Neural cell (in vitro differentiated cells): Measurements from ENCODE around the gene SEPTIN6. TPM values are rescaled to one million over a fixed set of nuclear protein-coding genes. Genes with fewer than 3 reads are reported as not detected.
A peak's percentile ranks its signal among the peaks of the same experiment; 100 is the strongest.
"Not testable (repeated sequence)": the region's sequence is repeated elsewhere in the genome, so short reads cannot be mapped to it uniquely, and the experiment has no call there.

Source experiments
- H2AFZ ChIP-seq: fragments of 200-600, 300-800 bp; sonication (generic), shearing (Covaris generic); 2 replicates; pipeline ENCODE4 v1.6.0; 2014; ENCODE audit warnings: low read depth, mild to moderate bottlenecking, antibody characterized with exemption, low read length, moderate library complexity
- H3F3A ChIP-seq: fragments of 200-600 bp; shearing (Covaris generic); 2 replicates; pipeline ENCODE4 v1.6.1; 2016; ENCODE audit warnings: mild to moderate bottlenecking, moderate library complexity, mixed read lengths, antibody characterized with exemption, low read length; ENCODE audit not compliant: insufficient read depth, poor library complexity, severe bottlenecking
- H3K27ac ChIP-seq: fragments of 200-600, 300-800 bp; sonication (generic), shearing (Covaris generic); 2 replicates; pipeline ENCODE4 v1.5.1; 2014; ENCODE audit warnings: mild to moderate bottlenecking, low read length, moderate library complexity
- H3K27me3 ChIP-seq: fragments of 300-800, 200-600 bp; sonication (generic), shearing (Covaris generic); 2 replicates; pipeline ENCODE4 v1.6.0; 2014; ENCODE audit warnings: mild to moderate bottlenecking, low read depth, low read length, moderate library complexity; ENCODE audit not compliant: insufficient read depth
- H3K36me3 ChIP-seq: fragments of 300-800, 200-600 bp; sonication (generic), shearing (Covaris generic); 2 replicates; pipeline ENCODE4 v1.5.1; 2014; ENCODE audit warnings: mild to moderate bottlenecking, antibody characterized with exemption, low read length, moderate library complexity; ENCODE audit not compliant: insufficient read depth
- H3K4me2 ChIP-seq: fragments of 300-800, 200-600 bp; sonication (generic), shearing (Covaris generic); 2 replicates; pipeline ENCODE4 v1.6.0; 2014; ENCODE audit warnings: mild to moderate bottlenecking, low read length
- H3K4me3 ChIP-seq: fragments of 300-800, 200-600 bp; sonication (generic), shearing (Covaris generic); 2 replicates; pipeline ENCODE4 v1.5.1; 2014; ENCODE audit warnings: mild to moderate bottlenecking, low read length, moderate library complexity
- H3K79me2 ChIP-seq: fragments of 200-600 bp; shearing (Covaris generic); replicated peaks from 2 replicates; pipeline ENCODE4 v1.6.0; 2014; ENCODE audit warnings: mild to moderate bottlenecking, low read length, moderate library complexity; ENCODE audit not compliant: insufficient read depth
- H3K9ac ChIP-seq: fragments of 300-800, 200-600 bp; sonication (generic), shearing (Covaris generic); 2 replicates; pipeline ENCODE4 v1.6.1; 2016; ENCODE audit warnings: mild to moderate bottlenecking, low read length, mixed read lengths
- H3K9me2 ChIP-seq: fragments of 200-600 bp; shearing (Covaris generic); 2 replicates; pipeline ENCODE4 v1.6.1; 2016; ENCODE audit warnings: mild to moderate bottlenecking, low read length, mixed read lengths; ENCODE audit not compliant: insufficient read depth
- H3K9me3 ChIP-seq: fragments of 200-600, 300-800 bp; sonication (generic), shearing (Covaris generic); 2 replicates; pipeline ENCODE4 v1.6.1; 2016; ENCODE audit warnings: mild to moderate bottlenecking, mixed run types, low read length, moderate library complexity, mixed read lengths
- H4K20me1 ChIP-seq: fragments of 200-600 bp; shearing (Covaris generic); 2 replicates; pipeline ENCODE4 v1.6.1; 2016; ENCODE audit warnings: mild to moderate bottlenecking, mixed run types; ENCODE audit not compliant: insufficient read depth
- EP300 ChIP-seq: fragments of 450-650 bp; conservative IDR thresholded peaks from 2 replicates; pipeline ENCODE4 v1.6.1; 2014; ENCODE audit warnings: antibody characterized with exemption, mild to moderate bottlenecking, moderate library complexity; ENCODE audit not compliant: poor library complexity, severe bottlenecking
- EZH2 ChIP-seq: fragments of 200-600, 300-800 bp; shearing (Covaris generic), sonication (generic); IDR thresholded peaks from 2 replicates; pipeline ENCODE4 v1.6.1; 2014; ENCODE audit warnings: antibody characterized with exemption, low read length, borderline replicate concordance, mild to moderate bottlenecking; ENCODE audit not compliant: insufficient read depth, poor library complexity, severe bottlenecking
- MXI1 ChIP-seq: fragments of 450-650 bp; conservative IDR thresholded peaks from 2 replicates; pipeline ENCODE4 v1.6.1; 2014; ENCODE audit warnings: antibody characterized with exemption, mild to moderate bottlenecking; ENCODE audit not compliant: poor library complexity, severe bottlenecking
- POLR2AphosphoS5 ChIP-seq: IDR thresholded peaks from 2 replicates; pipeline ENCODE4 v1.6.1; 2012
- TAF1 ChIP-seq: IDR thresholded peaks from 2 replicates; pipeline ENCODE4 v1.6.1; 2012; ENCODE audit warnings: low read depth
- polyA plus RNA-seq: library from polyadenylated mRNA; depleted of rRNA; stranded (reverse); fragments of >200 nt; gene quantifications from 2 replicates; pipeline ENCODE4 v1.2.3, GENCODE V29; 2014
- TF ChIP-seq, protein P1 (sequence below): IDR thresholded peaks from 2 replicates; pipeline ENCODE4 v1.6.1; 2012; ENCODE audit warnings: borderline replicate concordance
- TF ChIP-seq, protein P2 (sequence below): fragments of 450-650 bp; IDR thresholded peaks from 2 replicates; pipeline ENCODE4 v1.5.1; 2014; ENCODE audit warnings: antibody characterized with exemption, mild to moderate bottlenecking, moderate library complexity; ENCODE audit not compliant: poor library complexity, severe bottlenecking

SEPTIN6 gene
- polyA plus RNA-seq, 1 donor from 2014 or later = 155 TPM

DNA sequence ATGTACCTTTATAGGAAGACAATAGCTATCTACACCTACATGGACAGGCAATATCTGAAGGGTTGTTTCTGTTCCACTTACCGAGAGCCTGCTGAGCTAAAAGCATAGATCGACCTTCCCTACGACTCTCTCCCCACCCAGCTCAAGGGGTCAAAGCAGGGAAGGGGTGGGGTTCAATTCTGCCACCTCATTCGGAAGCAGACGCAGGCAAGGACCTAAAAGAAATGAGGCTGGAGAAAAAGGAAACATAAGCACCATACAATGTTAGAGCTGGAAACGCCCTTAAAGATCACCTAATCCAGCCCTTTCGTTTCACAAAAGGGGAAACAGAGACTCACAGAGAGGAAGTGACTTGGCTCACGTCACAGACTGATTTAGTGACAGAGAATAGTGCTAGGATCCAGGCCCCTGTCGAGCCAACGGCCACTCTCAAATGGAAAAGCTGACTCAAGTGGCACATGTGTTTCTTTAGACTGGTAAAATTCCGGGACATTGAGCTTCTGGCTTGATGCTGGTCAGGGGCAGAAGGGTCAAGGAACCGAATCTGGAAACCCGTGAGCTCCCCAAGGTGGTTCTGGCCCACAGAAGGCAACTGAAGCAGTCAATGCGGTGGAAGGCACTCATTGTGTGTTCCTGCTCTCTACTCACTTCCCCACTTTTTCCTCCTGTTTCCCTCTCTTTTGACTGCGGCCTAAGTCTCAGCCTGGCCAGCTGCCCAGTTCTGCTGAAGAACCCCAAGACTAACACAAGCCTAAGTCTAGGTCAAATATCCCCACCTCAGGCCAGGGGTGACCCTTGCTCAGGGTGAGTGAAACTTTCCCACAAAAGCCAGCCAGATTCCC lies 7.5 kb downstream of the SEPTIN6 start:
- Histone ChIP-seq H3K9me3 (no peaks in the 10 kb centered on the region), H3K4me3 (peak overlapping the region; percentile 37), H3K4me2 (no peak overlapping the region), H3K27me3 (no peaks in the 10 kb centered on the region), H3K79me2 (peaks cover 29% of the 10 kb centered on the region), H3K36me3 (no peaks in the 10 kb centered on the region), H3K9ac (peak overlapping the region; percentile 42), H4K20me1 (no peaks in the 10 kb centered on the region), H3K27ac (peak overlapping the region; percentile 73), H3K9me2 (no peaks in the 10 kb centered on the region), H2AFZ (no peak overlapping the region), H3F3A (no peaks in the 10 kb centered on the region)
- TF ChIP-seq TAF1 (no peak), MXI1 (no peak), POLR2AphosphoS5 (peak; percentile 69), EP300 (peak; percentile 79), EZH2 (no peak)
- TF ChIP-seq, protein P1, sequence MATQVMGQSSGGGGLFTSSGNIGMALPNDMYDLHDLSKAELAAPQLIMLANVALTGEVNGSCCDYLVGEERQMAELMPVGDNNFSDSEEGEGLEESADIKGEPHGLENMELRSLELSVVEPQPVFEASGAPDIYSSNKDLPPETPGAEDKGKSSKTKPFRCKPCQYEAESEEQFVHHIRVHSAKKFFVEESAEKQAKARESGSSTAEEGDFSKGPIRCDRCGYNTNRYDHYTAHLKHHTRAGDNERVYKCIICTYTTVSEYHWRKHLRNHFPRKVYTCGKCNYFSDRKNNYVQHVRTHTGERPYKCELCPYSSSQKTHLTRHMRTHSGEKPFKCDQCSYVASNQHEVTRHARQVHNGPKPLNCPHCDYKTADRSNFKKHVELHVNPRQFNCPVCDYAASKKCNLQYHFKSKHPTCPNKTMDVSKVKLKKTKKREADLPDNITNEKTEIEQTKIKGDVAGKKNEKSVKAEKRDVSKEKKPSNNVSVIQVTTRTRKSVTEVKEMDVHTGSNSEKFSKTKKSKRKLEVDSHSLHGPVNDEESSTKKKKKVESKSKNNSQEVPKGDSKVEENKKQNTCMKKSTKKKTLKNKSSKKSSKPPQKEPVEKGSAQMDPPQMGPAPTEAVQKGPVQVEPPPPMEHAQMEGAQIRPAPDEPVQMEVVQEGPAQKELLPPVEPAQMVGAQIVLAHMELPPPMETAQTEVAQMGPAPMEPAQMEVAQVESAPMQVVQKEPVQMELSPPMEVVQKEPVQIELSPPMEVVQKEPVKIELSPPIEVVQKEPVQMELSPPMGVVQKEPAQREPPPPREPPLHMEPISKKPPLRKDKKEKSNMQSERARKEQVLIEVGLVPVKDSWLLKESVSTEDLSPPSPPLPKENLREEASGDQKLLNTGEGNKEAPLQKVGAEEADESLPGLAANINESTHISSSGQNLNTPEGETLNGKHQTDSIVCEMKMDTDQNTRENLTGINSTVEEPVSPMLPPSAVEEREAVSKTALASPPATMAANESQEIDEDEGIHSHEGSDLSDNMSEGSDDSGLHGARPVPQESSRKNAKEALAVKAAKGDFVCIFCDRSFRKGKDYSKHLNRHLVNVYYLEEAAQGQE = no peak
- TF ChIP-seq, protein P2, sequence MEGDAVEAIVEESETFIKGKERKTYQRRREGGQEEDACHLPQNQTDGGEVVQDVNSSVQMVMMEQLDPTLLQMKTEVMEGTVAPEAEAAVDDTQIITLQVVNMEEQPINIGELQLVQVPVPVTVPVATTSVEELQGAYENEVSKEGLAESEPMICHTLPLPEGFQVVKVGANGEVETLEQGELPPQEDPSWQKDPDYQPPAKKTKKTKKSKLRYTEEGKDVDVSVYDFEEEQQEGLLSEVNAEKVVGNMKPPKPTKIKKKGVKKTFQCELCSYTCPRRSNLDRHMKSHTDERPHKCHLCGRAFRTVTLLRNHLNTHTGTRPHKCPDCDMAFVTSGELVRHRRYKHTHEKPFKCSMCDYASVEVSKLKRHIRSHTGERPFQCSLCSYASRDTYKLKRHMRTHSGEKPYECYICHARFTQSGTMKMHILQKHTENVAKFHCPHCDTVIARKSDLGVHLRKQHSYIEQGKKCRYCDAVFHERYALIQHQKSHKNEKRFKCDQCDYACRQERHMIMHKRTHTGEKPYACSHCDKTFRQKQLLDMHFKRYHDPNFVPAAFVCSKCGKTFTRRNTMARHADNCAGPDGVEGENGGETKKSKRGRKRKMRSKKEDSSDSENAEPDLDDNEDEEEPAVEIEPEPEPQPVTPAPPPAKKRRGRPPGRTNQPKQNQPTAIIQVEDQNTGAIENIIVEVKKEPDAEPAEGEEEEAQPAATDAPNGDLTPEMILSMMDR = no peak

DNA sequence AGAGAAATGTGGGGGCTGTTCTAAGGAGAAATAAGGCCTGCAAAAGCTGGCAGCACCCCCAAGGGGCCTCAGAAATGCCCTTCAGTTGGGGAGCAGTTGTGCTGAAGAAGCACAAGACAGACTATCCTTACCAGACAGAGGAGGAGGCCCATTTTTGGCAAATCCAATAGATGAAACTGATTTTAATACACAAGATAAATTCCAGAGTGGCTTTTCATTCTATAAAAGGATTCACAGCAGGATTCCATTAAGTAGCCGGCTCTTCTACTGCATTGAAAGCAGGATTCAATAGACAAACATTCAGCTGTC lies 8.1 kb downstream of the SEPTIN6 start:
- Histone ChIP-seq H3K4me3 (peak overlapping the region; percentile 37), H3K36me3 (no peaks in the 10 kb centered on the region), H3K27me3 (no peaks in the 10 kb centered on the region), H3K9me3 (no peaks in the 10 kb centered on the region), H4K20me1 (no peaks in the 10 kb centered on the region), H3K9me2 (no peaks in the 10 kb centered on the region), H3K4me2 (no peak overlapping the region), H3K9ac (peak overlapping the region; percentile 42), H3F3A (no peaks in the 10 kb centered on the region), H3K79me2 (peaks cover 24% of the 10 kb centered on the region), H3K27ac (peak overlapping the region; percentile 73), H2AFZ (no peak overlapping the region)
- TF ChIP-seq, protein P2 = no peak
- TF ChIP-seq, protein P1 = peak; percentile 41

DNA sequence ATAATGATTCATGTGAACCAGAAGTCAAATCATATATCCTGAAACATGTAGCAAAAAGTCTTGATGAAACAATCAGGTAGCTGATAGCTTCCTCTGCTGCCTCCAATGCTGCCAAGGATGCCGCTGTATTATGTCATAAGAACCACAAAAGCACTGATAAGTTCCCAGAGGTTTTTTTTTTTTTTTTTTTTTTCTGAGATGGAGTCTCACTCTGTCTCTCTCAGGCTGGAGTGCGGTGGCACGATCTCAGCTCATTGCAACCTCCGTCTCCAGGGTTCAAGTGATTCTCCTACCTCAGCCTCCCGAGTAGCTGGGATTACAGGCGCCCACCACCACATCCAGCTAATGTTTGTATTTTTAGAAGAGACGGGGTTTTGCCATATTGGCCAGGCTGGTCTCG lies 8.7 kb downstream of the SEPTIN6 start:
- H3K4me3 ChIP-seq, H3K4me2 ChIP-seq, H2AFZ ChIP-seq, H4K20me1 ChIP-seq, H3K36me3 ChIP-seq, H3K9me3 ChIP-seq, H3F3A ChIP-seq, H3K9ac ChIP-seq, H3K9me2 ChIP-seq, H3K27me3 ChIP-seq: not testable (repeated sequence)
- peak overlapping the region; percentile 73 for H3K27ac ChIP-seq
- peaks cover 20% of the 10 kb centered on the region for H3K79me2 ChIP-seq
